Stimulated activated naive CD4-positive, alpha-beta T cell (primary cell): Measurements from ENCODE around the gene ATF7IP2.
"Not testable (repeated sequence)": the region's sequence is repeated elsewhere in the genome, so short reads cannot be mapped to it uniquely, and the experiment has no call there.

ENCODE experiments used
- DNase-seq, 6 experiments: peaks; one replicate each; lab custom pipeline; 2025; lab: John Stamatoyannopoulos, UW

ATF7IP2 gene

GRCh38 chr16:10385725-10386516, at the start of gene ATF7IP2:
Gene ATF7IP2, plus strand, starts transcription at chr16:10386061. Its CDS starts 44,560 bp downstream, at chr16:10430621.
- DNase-seq: peak; percentile 68 to 87 (median 78)

- no peak for DNase-seq
Measured at GRCh38 chr16:10338426-10338825, 47.4 kb upstream of the ATF7IP2 start.

- no peak for DNase-seq
Measured at GRCh38 chr16:10339777-10340732, 45.8 kb upstream of the ATF7IP2 start.

GRCh38 chr16:10343124-10343760, 42.6 kb upstream of the ATF7IP2 start:
- no peak for DNase-seq

GRCh38 chr16:10344699-10345098, 41.2 kb upstream of the ATF7IP2 start:
- DNase-seq: not testable (repeated sequence)

- no peak for DNase-seq
Measured at GRCh38 chr16:10345629-10346028, 40.2 kb upstream of the ATF7IP2 start.

- no peak for DNase-seq
Measured at GRCh38 chr16:10349851-10350250, 36.0 kb upstream of the ATF7IP2 start.

- no peak for DNase-seq
Measured at GRCh38 chr16:10352262-10352661, 33.6 kb upstream of the ATF7IP2 start.

GRCh38 chr16:10355589-10355988, 30.3 kb upstream of the ATF7IP2 start:
- no peak for DNase-seq

GRCh38 chr16:10356870-10357842, 28.7 kb upstream of the ATF7IP2 start:
- no peak for DNase-seq

- not testable (repeated sequence) for DNase-seq
Measured at GRCh38 chr16:10361747-10362076, 24.1 kb upstream of the ATF7IP2 start.

GRCh38 chr16:10362077-10362863, 23.6 kb upstream of the ATF7IP2 start:
- peak in 3 of 6 experiments; percentile 24 to 46 (median 40) for DNase-seq

GRCh38 chr16:10362864-10363197, 23.0 kb upstream of the ATF7IP2 start:
- not testable (repeated sequence) for DNase-seq

GRCh38 chr16:10366619-10367018, 19.2 kb upstream of the ATF7IP2 start:
- DNase-seq: not testable (repeated sequence)

- DNase-seq: no peak
Measured at GRCh38 chr16:10367616-10368188, 18.2 kb upstream of the ATF7IP2 start.

GRCh38 chr16:10368969-10369551, 16.8 kb upstream of the ATF7IP2 start:
- no peak for DNase-seq

GRCh38 chr16:10370096-10370726, 15.7 kb upstream of the ATF7IP2 start:
- DNase-seq: no peak

GRCh38 chr16:10371592-10371991, 14.3 kb upstream of the ATF7IP2 start:
- no peak for DNase-seq

- DNase-seq: no peak
Measured at GRCh38 chr16:10373556-10373955, 12.3 kb upstream of the ATF7IP2 start.
